GM04504 (cell line): Measurements from ENCODE around the gene CAPRIN1.
"Not testable (repeated sequence)": the region's sequence is repeated elsewhere in the genome, so short reads cannot be mapped to it uniquely, and the experiment has no call there.

Experiments
- DNase-seq: peaks from one replicate; pipeline ENCODE4 v3.0.0-alpha.2; 2012; ENCODE audit warnings: low read depth

Gene CAPRIN1

GRCh38 chr11:34050581-34051348, 766 bp upstream of the CAPRIN1 start:
- DNase-seq: no peak

DNA sequence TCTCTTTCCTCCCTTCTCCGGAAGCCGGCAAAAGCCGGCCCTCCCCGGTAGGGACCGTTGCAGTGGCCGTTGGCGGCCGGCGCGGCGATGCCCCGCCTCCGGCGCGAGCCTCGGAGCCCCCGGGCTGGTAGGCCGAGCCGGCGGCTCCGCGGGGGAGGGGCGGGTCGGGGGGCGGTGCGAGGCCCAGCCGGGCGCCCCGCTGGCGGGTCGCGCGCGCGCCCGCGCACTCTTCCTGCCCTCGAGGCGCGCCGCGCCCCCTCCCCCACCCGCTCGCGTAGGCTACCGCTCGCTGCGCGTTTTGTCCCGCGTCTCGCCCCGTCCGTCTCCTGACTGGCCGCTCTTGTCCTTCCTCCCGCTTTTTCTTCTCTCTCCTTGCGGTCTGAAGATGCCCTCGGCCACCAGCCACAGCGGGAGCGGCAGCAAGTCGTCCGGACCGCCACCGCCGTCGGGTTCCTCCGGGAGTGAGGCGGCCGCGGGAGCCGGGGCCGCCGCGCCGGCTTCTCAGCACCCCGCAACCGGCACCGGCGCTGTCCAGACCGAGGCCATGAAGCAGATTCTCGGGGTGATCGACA, 591 bp downstream of the CAPRIN1 start:
- DNase-seq: peak; percentile 73

DNA sequence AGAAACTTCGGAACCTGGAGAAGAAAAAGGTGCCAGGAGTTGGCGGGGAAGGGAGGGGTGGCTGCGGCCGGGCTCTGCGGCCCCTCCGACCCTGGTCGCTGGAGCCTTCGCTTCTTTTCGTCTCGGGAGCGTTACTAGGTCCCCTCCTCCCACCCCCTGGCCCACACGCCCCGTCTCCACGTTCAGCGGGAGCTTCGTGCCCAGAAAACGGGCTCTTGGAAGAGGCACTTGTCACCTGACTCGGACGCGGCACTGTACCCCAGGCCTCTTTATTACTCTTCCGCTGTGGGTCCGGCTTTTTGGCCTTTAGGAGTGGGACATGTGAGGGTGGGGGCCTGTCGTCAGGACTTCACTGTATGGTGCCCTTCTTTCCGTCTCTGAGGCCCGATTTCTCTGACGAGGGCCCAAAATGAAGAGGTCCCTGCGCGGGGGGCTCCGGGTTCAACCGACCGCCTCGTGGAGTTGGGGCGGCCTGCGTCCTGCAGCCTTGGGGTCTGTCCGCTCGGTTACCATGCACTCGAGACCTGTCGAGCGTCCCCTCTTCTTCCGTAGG, 1.2 kb downstream of the CAPRIN1 start:
- DNase-seq: no peak

DNA sequence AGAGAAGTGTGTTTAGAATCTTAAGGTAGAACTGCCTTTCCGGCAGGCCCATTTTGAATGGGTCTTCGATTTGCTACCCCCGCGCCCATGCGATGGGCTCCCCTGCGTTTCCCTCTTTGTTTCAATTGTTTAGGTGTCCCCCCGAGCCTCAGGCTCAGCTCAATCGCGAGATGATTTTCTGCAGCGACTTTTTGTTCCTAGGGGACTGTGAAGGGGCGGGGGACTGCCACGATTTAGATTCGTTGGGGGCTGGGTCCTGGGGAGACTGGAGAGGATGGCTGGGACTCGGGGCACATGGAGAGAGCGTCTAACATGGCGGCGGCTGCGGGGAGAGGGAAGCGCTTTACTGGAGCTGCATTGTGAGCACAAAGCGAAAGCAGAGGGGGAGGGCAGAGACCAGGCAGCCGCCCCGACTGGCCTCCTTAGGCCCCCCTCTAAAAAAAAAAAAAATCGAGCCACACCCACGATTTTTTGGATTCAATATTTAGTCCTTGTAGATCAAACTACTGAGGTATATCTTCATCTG, 1.7 kb downstream of the CAPRIN1 start:
- peak; percentile 43 for DNase-seq

DNA sequence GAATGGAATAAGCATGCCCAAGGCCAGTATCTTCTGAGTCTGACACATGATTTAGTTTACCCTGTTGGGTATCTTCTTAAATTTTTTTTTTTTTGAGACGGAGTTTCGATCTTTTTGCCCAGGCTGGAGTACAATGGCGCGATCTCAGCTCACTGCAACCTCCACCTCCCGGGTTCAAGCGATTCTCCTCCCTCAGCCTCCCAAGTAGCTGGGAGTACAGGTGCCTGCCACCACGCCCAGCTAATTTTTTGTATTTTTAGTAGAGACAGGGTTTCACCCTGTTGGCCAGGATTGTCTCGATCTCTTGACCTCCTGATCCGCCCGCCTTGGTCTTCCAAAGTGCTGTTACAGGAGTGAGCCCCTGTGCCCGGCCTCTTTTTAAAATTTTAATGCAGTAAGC, 2.8 kb downstream of the CAPRIN1 start:
- not testable (repeated sequence) for DNase-seq

DNA sequence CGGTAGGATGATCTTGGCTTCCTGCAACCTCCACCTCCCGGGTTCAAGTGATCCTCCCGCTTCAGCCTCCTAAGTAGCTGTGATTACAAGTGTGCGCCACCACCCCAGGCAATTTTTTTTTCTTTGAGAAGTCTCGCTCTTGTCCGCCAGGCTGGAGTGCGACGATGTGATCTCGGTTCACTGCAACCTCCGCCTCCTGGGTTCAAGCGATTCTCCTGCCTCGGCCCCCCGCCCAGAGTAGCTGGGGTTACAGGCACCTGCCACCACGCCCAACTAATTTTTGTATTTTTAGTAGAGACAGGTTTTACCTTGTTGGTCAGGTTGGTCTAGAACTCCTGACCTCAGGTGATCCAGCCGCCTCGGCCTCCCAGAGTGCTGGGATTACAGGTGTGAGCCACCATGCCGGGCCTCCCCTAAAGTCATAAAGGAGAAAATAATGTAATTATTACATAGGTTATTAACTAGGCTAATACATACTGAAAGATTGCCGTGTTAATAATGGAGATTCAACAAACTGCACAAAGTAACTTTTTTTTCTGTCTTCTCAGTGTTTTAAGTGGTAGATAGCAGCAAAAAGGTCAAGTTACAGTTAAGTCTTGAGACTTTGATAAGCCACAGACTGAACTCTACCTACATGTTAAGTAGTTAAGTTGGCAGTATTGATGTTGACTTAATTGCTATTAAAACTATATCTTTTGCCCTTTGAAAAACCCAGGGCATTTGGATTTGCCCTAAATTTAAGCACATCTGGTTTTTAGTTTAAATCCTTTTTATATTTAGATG, 3.9 kb downstream of the CAPRIN1 start:
- DNase-seq: no peak

- DNase-seq: no peak
Observed at GRCh38 chr11:34056672-34057071, 5.1 kb downstream of the CAPRIN1 start.

DNA sequence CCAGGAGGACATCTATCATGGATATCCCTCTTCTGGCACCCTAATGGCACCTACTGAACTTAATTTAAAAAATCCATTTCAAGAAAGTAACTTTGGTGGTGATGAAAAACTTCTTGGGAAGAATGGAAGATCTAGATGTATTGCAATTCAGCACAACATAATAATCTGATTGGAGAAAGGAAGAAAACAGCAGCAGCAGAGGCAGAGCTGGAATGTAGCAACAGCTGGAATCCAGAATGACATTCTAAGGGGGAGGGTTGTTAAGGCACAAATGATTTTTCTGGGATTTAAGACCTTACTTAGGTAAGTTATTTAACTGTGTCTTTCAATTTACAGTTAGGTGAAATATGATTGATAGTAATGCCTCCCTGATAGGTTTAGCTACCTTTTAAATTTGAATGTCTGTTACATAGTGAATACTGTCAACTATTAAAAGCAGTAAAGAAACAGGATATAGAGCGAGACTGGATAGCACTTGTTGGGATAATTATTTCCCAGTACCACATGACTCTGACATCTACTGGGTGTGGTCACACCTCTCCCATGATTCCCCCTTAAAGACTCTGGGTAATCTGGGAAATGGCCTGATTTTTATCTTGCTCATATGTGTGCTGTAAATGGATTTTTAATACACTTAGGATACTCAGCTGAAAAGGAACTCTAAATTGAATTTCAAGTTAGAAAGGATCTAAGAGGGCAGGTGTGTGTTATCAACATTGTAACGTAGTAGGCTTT, 11.7 kb downstream of the CAPRIN1 start:
- DNase-seq: no peak

DNA sequence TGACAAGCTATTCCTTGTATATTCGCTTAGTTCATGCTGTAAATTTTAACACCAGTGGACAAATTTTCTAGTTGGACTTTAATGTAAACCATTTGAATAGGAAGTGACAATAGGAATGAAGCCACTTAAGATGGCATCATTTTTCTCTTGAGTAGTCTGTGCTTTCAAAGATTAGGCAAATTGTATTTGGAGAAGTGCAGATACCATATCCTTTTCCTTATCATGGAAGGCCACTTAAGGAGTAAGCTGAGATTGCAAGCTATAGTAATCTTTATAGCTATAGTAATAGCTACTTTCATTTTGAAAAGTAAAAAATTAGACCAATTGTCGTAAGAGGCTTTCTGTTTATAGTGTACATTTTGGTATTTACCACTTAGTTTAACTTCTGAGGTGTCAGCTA, 12.8 kb downstream of the CAPRIN1 start:
- DNase-seq: no peak

DNA sequence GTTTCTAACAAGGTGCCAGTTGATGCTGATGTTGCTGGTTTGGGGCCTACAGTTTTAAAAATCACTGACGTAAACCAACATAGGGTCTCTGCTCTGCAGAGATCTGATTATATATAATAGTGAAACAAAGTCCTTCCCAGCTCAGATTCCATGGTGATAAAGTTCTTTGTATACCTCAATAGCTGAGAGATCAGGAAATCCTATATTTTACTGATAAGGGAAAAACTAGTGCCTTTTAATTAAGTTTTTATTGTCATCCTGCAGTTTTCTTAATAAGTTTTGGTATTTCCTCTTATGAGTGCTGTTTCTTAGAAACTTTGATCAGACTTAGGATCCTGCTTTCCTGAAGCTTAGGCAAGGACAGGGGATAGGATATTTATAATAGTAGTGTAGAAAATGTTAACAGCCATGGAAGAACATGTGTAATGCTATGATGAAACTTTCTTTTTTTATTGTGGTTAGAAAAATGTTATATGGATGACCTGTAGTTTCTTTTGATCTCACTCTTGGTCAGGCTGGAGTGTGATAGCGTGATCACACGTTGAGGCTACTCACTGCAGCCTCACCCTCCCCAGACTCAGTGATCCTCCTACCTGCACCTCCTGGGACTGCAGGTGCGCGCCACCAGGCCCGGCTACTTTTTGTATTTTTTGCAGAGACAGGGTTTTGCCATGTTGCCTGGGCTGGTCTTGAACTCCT, 14.1 kb downstream of the CAPRIN1 start:
- DNase-seq: no peak

DNA sequence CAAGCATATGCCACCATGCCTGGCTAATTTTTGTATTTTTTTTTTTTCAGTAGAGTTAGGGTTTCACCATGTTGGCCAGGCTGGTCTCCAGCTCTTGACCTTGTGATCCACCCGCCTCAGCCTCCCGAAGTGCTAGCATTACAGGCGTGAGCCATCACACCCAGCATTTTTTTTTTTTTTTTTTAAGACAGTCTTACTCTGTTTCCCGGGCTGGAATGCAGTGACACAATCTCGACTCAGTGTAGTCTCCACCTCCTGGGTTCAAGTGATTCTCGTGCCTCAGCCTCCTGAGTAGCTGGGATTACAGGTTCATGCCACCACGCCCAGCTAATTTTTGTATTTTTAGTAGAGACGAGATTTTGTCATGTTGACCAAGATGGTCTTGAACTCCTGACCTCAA, 15.2 kb downstream of the CAPRIN1 start:
- not testable (repeated sequence) for DNase-seq

GRCh38 chr11:34067383-34068065, 16.0 kb downstream of the CAPRIN1 start:
- no peak for DNase-seq

GRCh38 chr11:34068111-34068510, 16.6 kb downstream of the CAPRIN1 start:
- DNase-seq: no peak

DNA sequence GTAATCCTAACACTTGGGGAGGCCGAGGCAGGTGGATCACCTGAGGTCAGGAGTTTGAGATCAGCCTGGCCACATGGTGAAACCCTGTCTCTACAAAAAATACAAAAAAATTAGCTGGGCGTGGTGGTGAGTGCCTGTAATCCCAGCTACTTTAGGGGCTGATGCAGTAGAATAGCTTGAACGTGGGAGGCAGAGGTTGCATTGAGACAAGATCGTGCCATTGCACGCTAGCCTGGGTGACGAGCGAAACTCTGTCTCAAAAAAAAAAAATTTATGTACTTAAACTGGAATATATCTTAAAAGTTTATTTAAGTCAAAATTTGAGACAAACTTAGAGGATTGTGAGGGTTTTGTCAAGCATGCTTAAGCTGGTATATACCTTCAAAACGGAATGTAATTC, 19.8 kb downstream of the CAPRIN1 start:
- not testable (repeated sequence) for DNase-seq

DNA sequence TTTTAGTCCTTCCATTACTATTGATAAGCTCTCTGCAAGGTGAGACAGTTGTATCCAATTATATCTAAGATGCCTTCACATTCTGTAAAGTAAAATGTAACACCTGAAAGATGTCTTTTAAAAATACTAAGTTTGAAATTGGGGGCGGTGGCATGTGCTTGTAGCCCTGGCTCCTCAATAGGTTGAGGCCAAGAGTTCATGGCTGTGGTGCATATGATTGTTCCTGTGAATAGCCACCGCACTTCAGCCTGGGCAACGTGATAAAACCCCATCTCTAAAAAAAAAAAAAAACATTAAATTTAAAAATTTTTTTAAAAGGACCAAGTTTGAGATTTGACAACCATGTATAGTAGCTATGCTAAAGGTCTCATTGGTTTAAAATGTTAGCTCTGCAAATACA, 20.5 kb downstream of the CAPRIN1 start:
- DNase-seq: no peak

- DNase-seq: no peak
Observed at GRCh38 chr11:34072832-34073231, 21.3 kb downstream of the CAPRIN1 start.

DNA sequence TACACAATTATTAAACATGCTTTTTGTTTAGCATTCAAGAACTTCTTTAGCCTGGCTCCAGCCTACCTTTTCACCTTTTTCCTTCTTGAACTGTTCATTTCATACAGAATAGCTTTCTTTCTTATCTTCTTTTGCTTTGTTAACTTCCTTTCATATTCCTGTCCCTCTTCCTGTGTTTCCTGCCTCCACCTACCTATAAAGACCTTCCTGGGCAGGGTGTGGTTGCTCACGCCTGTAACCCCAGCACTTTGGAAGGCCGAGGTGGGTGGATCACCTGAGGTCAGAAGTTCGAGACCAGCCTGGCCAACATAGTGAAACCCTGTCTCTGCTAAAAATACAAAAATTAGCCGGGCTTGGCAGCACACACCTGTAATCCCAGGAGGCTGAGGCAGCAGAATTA, 22.9 kb downstream of the CAPRIN1 start:
- no peak for DNase-seq

GRCh38 chr11:34075178-34075820, 23.8 kb downstream of the CAPRIN1 start:
- DNase-seq: peak; percentile 40

DNA sequence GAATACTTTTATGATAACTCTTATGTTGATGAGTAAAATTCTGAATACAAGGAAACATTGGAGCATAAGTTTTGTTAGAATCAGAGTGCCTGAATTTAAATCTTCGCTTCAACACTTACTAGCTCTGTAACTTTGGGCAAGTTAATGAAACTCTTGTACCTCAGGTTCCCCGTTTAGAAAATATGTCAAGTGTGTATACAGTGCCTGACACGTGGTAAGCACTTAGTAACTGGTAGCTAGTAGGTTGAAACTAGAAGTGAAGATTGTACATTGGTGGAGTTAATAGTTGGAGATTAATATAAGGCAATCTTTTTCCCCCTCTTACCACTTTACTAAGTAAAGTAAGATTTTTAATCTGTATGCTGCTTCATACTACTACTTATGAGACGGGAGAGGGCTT, 29.1 kb downstream of the CAPRIN1 start:
- DNase-seq: no peak

GRCh38 chr11:34084637-34085036, 33.1 kb downstream of the CAPRIN1 start:
- DNase-seq: no peak
